ENCODE data around the gene VWCE.

Gene VWCE

DNA sequence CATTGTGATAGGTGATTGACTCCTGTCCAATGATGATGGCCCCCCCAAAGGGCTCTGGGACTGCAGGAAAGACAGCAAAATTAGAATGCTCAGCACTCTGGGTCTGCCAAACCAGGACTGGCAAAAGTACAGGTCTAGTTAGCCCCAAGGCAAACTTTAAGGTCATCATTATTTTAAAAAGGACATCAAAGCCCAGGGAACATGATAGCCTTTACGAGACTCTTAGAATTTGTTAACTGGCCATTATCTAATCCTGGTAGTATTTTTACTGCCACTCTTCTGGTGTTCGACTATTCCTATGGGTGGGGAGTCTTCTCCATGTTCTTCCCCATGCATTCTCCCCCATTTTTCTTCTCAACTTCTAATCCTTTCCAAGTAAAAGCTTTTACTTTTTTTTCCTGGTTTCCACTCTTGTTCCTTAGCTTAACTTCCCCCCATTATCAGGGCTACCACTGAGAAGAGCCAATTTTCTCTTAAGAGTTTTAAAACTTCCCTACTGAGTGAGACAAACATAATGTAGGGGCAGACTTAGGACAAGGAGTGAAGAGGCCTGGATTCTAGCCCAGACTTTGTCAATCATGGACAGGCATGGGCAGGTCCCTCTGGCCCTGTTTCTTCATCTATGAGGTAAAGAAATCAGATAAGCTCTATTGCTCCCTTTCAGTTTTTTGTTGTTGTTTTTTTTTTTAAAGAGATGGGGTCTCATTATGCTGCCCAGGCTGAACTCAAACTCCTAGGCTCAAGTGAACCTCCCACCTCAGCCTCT, 30.7 kb upstream of the VWCE start:
- no peak for DNase-seq

DNA sequence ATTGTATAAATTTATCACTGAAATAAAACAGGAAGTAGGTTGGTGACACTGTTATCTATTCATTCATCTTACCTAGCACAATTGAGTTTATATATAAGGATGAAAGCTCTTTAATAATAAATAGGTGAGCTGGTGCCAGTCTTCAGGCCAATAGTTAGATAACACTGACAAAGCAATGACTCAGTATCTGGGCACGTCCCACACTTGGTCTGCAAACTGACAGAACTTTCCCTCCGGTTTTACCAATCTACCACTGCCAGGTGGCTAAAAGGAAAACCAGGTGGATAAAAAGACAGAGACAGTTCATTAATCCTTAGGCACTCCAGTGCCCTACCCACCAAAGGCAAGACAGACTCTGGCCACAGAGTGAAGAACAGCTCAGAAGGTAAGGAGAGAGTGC, 20.1 kb upstream of the VWCE start:
- no peak for DNase-seq

DNA sequence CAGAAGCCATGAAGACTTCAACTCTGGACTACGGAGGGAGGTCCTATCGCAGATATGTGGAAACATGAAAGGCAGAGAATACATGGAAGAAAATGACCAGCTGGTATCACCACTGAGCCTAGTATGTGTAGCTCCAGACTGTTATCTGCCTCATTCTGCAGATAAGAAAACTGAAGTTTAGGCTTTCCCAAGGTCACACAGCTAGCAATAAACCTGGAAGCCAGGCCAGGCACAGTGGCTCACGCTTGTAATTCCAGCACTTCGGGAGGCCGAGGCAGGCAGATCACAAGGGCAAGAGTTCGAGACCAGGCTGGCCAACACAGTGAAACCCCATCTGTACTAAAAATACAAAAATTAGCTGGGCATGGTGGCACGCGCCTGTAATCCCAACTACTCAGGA, 15.6 kb upstream of the VWCE start:
- no peak for DNase-seq

DNA sequence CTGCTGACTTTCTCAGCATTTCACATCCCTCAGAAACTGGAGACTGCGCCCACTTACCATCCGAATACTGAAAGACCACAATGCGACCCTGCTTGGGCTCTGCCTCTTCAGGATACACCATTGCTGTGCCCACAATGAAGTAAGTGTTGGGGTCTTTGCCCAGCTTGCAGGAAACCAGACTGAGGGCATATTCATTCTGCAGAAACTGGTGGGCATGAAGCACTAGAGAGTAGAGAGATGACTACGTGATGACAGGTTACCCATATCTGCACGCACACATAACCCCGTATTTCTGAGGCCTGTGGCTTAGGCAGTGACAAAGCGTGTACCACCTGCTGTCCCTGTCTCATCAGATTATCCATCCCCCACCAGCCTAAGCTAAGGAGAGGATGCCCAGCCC, 14.6 kb upstream of the VWCE start:
- DNase-seq: no peak

DNA sequence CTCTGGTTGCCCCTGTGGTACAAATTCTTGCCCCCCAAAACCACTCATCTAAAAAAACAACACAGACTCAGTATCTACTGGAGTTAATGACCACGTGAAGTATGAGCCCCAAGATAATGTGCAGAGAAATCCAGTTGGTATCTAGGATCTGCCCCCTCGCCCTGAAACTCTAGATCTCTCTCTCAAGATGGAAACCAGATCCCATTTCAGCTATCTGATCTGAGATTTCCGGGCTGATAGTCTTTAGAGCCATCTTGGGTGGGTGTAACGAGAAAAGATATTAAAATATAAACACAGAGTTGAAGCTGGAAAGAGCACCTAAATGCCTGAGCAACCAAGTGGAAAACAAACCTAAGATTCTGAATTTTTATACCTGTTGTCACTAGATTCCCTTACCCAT, 14.0 kb upstream of the VWCE start:
- DNase-seq: no peak

DNA sequence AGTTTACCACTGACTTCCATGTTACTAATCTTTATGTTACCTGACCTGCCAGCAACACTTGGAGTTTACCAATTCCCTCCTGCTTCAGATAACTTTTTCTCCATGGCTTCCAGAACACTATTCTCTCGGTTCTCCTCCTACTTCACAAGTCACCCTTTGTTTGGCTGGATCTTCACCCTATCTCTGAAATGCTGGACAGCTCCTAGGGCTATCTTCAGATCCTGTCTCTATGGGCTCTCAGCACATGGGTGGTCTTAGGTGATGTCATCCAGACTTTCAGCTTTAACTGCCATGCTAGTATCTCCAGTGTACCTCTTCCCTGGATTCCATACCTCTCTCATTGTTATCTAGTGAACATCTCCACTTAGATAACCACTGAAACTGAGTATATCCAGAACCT, 12.2 kb upstream of the VWCE start:
- no peak for DNase-seq

DNA sequence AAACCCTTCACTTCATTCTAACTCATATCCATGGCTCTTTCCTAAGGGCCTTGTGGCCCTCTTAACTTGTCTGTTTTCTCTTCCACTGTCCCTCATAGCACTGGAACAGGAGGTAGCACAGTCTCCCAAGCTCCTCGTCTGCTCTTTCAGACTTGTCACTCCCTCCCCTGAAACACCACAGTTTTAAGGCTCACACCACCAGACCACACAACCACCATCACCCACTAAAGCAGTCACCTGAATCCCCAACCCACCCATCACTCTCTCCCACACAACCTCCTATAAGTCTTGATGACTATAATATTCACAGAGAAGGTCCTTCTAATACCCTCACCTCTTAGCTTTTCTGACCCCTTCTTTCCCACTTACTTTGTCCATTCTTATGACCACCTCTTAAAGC, 11.1 kb upstream of the VWCE start:
- DNase-seq: no peak

DNA sequence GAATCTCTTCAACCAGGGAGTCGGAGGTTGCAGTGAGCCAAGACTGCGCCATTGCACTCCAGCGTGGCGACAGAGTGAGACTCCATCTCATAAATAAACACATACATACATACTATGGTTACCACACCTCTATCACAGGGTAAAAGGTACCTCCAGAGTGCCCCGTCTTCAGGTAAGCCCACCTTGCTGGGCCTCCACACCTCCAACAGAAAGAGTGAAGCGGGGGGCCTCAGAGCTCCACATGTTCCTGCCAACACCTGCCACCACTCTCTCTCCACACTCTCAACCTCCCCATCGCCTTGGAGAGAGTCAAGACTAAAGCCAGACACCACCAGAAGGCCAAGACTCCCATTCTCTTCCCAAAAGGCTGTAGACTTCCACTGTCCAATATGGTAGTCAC, 10.3 kb upstream of the VWCE start:
- no peak for DNase-seq

DNA sequence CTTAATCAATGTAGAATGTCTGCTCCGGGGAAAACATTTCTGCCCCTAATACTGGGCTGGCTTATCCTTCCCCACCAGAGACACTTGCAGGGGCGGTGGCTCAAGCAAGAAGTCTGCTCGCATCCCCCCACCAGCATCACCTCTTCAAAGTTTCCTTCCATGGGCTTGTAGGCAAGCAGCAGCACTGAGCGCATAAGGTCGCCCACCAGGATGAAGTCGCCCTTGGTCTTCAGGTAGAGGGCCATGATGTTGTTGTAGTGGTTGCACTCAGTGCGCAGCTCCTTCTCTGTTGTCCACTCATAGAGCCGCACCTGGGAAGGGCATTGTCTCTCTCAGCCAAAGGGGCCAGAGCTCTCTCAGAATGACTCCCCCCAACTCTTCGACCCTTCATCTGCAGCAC, 8.6 kb upstream of the VWCE start:
- no peak for DNase-seq

DNA sequence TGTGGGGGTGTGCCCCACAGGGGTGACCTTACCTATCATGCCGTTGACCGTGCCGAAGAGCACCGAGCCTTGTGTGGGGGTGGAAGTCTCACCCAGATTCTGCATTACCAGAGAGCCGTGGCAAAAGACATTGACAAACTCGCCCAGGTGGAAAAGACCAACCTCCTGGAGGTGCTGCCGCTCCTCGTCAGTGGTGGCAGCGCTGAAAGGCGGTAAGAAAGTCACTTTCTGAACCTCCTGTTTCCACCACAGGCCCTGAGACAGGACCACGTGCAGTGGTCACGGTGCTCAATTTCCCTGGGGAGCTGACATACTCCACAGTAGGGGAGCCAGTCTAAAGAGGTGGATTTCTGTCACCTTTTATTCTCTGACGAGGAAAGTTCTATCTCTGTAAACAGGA, 7.4 kb upstream of the VWCE start:
- no peak for DNase-seq

DNA sequence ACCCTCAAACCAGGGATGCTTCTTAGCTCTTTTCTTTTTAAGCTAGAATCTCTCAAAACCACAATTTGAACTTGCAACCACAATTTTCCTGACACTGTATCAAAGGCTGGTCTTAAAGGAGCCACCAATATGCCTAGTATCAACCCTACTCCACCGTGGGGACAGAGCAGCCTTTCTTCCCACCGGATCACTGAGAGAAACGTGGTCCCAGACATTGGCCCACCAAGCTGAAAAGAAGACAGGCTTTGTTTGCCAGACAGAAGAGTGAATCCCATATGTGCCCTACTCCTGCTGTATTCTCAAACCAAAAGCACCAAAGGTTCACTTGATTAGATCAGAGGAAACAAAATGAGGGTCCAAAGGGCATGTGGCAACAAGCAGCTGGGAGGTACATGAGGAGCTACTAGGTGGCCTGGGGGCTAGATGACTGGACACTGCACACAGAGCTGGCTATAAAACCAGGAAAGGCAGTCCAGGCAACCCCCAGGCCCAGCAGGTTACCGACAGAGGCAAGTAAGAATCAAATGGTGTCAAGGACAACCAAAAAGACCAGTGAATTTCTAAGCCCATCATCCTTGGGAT, 3.6 kb upstream of the VWCE start:
- DNase-seq: no peak

DNA sequence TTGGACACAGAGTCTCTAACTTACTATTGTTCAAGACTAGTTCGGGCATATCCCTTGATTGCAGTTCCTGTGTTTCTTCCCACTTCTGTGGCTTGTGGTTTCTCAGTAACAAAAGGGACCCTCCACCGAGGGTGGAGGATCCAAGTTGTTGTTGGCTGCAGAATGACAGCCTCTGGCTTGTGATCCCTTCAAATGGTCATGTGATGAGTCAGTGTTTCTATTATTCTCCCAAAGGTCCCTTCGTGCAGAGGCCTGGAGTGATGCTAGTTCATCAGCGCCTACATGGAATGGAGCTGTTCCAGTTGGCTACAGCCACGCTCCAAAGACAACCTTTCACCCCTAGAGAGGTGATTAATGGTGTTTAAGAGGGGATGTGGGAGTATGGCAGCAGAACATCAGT, 2.6 kb upstream of the VWCE start:
- no peak for DNase-seq

DNA sequence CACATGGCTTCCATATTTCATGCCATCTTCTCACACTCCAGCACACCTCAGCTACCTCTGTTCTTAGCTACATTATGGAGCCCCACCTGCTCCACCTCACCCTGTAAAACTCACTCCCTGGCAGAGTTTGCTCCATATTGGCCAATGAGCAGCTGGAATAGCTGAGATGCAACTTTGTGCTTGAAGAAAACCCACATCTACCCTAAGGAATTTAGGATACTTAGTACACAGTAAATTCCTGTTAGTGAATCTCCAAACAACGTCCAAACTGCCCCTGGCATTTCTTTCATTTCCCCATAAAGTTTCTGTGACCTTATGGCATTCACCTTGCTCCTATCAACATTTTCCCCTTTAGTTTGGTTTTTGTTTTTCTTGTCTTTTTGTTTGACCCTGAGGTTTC, 2.2 kb upstream of the VWCE start:
- DNase-seq: no peak

DNA sequence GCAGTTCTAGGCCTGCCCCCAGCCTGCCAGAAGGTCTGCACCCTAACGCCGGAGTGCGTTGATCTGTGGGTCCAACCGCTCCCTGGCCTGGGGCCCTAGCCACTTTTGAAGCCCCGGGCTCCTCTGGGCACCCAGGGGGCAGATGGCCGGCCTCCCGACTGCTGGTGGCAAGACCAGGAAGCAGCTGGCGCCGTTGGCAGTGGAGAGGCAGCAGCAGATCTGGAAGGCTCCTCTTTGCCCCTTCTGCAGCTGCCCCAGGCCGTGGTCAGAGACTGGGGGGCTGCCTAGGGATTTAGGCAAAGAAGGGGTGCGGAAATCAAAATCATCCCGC, 445 bp upstream of the VWCE start:
- DNase-seq: no peak

DNA sequence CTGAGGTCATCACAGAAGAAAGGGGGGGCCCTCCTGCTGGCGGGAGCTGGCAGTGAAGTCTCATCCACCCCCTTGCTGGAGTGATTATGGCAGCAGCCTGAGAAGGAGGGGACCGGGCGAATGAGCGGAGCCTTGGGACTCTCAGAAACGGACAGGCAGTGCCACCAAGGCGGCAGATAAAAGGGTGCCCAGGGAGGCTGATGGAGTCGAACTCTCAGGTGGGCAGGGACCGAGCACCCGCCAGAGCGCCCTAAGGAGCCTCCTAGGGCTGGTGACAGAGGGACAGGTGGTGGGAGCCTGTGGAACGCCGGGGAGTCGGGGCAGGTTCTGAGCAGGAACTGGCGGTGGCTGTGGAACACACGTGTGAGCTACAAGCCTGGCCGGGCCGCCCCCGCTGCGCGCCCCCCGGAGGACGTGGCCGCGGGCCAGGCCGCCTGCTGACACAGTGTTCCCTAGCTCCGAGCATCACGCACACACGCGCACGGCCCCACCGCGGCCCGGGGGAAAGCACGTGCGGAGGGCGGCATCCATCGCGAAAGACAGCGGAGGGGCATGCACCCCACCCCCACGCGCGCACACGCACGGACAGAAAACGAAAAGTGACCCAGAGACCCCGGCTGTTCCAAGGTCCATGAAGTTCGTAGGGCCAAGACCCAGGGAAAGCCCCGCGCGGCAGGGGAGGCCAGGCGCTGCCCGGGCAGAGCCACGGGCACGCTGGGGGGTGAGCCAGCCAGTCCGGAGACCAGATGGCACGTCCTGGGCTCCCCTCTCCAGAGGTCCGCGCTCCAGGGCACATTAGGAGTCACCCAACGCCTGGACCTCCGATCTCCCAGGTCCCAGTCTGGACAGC, 1.0 kb downstream of the VWCE start:
- peak; percentile 11 for DNase-seq

DNA sequence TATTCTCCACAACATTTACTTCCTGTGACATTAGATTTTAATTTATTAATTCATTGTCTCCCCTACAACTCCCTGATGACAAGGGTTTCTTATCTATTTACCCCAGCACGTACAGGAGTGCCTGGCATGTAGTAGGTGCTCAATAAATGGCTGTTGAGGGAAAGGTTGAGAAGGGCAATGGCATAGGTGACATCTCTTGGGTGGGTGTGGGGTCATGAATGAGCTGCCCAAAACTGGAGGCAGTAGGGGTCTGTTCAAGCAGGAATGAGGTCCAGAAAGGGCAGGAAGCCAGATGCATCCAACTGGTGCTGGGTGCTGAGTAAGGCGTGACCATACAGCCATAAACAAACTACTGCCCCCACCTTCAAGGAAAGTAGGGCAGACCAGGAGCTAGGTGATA, 2.8 kb downstream of the VWCE start:
- no peak for DNase-seq

DNA sequence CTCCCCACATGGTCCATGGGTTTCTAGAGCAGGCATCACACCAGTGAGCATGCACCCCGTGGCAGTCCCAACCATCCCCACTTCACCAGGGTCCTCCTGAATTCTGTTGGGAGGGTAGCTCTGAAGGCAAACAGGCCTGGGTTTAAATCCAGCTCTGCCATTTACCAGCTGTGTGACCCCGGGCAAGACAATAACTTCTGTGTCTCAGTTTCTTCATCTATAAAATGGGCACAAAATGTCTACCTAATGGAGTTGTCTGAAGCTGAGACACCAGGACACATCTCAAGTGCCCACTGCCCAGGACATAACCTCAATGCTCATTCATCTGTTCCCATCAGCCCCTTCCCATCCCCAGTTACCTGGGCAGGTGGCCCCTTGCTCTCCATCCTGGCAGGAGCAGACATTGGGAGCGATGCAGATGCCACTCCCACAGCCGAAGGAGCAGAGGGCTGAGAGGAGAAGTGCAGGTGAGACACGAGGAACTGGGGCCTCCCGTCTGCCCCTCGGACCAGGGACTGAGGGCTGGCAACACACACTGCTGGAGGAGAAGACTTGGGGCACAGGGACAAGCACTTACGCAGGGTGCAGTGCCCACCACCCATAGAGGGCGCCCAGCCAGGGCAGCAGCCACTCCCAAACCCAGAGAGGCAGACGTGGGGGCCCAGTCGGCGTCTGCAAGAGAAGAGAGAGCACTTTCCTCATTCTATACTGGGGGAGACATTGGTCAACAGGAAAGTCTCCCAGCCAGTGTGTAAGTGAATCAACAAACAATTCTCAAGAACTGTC, 4.0 kb downstream of the VWCE start:
- DNase-seq: no peak

DNA sequence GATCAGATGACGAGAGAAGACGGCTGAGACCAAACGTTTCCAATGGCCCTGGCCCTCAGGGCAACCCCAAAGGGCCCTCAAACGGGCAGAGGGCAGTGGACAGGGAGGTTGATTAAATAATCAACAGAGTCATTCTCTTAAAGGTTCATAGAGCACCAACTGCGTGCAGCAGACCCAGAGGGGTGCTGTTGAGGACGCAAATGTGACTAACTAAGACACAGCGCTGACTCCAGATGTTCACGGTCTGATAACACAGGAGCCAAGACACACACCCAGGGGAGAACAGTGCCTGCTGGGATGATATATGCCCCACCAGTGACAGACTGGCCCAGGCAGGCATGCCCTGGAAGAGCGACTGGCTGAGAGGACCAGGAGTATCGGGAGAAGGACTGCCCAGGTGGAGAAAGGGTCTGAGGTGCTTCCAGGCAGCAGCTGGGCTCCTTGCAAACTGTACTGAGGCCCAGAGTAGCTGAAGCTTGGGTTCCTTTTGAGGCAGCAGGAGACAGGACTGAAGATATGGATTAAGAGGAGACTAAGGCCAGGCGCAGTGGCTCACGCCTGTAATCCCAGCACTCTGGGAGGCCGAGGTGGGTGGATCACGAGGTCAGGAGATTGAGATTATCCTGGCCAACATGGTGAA, 7.7 kb downstream of the VWCE start:
- no peak for DNase-seq

DNA sequence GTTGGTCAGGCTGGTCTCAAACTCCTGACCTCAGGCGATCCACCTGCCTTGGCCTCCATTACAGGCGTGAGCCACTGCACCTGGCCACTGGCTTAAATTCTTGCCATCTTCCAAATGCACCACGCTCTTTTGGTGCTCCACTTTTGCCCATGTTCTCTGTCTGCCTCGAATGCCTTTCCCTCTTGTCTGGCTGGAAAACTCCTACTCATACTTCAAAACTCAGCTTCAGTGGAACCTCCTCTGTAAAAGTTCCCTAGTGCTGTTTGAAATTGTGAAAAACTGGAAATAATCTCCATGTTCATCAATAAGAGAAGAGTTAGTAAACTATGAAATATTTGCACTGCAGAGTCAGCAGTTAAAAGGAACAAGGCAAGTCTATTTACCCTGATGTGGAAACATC, 11.5 kb downstream of the VWCE start:
- DNase-seq: no peak

DNA sequence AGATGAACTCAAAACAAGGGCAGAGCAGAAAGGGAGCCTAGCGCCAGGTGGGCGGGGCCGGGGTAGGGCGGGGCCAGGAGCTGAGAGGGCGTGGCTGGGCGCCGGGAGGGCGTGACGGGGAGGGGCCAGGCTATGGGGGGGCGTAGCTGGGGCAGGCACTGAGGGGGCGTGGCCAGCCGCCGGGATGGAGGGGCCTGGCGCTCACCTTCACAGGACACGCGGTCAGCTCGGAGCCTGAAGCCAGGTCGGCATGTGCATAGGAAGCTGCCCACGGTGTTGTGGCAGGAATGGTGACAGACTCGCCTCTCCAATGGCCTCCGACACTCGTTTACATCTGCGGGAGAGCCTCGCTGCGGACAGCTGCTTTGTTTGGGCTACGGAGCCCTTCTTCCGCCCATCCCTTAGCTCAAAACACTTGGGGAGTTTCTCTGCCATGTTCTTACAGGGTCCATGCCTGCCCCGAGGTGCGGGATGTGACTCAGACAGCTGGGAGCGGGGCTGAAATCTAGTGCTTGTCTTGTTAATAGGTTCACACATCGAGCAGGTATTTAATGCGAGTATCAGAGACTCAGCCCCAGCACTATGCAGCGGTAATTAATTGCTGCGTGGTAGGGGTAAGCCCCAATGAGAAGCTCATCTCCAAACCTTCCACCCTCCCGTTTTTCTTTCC, 13.4 kb downstream of the VWCE start:
- no peak for DNase-seq

DNA sequence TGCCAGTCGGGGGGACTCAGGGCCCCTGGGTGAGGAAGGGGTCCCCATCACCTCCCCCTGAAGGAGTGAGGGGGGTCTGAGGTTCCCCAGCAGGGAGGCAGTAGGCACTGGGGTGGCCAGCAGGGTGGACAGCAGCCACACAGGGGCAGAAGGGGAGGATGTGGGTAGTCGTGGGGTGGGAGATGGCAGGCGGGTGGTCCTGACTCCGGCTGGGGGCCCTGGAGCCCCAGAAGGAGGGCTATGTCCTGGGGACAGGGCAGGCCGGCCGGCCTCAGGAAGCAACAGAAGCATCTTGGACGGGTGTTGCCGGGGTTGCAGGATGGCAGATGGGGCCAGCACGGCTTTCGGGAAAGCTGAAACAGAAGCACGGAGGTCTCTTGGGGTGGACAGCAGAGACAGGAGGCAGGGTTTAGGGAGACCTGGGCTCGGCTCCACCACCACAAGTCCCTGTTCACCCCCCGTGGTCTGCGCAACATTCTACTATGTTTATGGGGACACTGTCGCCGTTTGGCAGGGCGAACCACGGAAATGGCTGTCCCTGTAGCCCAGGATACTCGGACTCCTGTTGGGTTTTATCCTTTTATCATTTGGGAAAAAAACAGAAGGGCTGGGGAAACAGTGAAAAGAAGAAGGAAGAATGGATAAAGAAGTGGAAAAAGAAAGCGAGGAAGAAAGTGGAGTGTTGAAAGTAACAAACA, 14.1 kb downstream of the VWCE start:
- no peak for DNase-seq
